NCI-H2081 (cell line): Measurements from ENCODE around the gene NUFIP1.
"Not testable (repeated sequence)": the region's sequence is repeated elsewhere in the genome, so short reads cannot be mapped to it uniquely, and the experiment has no call there.

Experiments
- DNase-seq, 2 experiments: peaks; one replicate each; lab custom pipeline; 2025; lab: John Stamatoyannopoulos, UW

NUFIP1 gene

DNA sequence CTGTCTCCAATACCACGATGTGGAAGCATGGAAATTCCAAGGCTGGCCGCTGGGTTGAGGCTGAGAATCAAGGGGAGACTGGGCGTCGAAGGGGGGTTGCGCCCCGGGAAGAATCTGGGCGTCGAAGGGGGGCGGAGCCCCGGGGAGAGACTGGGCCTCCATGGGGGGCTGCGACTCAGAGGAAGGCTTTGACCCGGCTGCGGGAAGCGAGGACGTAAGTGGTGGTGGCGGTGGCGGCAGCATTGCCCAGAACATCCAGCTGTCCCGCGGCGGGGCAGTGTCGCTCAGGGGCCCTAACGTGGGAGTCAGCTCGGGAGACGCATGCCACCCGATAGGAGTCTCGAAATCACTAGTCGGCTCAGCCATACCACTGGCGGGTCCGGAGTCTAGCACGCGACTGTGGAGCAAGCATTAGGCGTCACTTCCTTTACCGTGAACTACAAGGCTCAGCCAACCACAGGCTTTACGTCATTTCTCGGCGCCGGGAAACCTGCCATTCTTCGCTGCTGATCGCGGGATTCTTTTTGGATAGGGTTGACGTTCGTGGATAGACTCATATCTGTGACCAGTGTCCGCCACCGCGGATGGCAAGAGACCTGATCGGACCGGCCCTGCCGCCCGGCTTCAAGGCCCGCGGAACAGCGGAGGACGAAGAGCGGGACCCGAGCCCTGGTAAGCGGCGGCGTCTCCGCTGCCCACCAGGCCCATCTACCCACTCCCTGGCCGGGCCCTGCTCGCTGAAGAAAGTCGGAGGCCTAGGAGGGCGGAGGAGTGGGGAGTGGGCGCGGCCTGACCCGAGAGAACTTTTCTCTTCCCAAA lies at the start of gene NUFIP1, which contains the start of gene GPALPP1:
Gene NUFIP1, minus strand, starts transcription at position 401 of the 819 bp plus-strand sequence. Its CDS starts 35 bp downstream, at position 366.
Gene GPALPP1, plus strand, starts transcription at position 468 of the 819 bp plus-strand sequence. Its CDS starts 117 bp downstream, at position 585.
- peak; percentile 75 to 90 for DNase-seq

DNA sequence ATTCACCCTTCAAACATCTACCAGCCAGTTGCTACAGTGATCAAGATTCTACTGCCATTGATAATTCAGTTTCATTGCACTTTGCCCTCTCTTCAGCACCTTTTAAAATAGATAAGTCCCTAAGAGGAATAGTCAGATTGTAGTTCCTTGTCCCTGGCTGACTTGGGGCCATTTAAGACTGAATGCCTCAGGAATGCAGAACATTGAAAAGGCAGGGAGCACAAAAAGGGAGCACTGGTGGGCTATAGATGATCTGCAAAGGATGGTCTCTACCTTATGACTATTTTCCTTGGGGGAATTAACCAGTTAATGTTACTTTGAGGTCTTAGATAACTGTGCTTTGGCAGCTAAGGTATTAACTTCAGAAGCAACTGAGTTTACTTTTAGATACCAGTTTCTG lies 46.9 kb upstream of the NUFIP1 start:
- DNase-seq: no peak

DNA sequence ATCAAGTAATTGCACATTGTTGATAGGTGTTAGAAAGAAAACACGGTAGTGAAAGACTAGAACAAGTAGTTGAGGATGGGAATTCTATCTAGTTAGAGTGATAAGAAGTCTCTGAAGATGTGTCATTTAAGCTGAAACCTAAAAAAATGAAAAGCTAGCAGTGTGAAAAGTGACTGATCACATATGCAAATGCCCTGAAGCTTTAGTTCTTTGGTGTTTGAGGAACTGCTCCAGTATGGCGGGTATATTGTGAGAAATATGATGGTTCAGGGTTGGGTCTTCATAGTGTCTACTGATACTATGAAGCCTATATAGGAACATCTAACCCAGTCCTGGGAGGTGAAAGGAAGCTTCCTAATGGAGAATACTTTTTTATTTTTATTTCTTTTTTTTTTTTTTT lies 45.1 kb upstream of the NUFIP1 start:
- no peak for DNase-seq

DNA sequence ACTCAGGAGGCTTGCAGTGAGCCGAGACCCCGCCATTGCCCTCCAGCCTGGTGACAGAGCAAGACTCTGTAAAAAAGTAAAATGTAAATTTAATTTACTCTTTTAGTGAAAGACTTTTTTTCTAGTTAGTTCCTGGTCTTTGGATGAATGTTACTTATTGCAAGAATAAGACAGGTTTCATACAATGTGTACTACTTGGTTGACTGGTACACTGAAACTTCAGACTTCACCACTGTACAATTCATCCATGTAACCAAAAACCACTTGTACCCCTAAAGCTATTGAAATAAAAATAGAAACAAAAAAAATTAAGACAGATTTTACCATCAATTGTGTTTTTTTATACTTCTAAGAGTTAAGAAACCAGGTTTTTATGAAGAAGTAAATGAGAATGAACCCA lies 35.6 kb upstream of the NUFIP1 start:
- no peak for DNase-seq

DNA sequence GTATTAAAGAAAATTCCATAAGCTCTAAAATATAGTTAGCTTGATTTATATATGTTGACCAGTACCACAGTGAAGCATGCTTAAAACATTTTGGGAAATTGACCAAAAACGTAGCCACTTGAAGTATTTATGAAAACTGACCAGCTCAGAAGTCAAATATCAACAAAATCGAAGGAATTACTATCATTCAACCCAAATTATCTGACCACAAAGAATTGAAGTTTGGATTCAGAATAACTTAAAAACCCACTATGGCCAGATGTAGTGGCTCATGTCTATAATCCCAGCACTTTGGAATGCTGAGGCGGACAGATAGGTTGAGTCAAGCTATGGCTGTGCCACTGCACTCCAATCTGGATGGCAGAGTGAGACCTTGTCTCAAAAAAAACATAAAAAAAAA lies 32.0 kb upstream of the NUFIP1 start:
- no peak for DNase-seq

DNA sequence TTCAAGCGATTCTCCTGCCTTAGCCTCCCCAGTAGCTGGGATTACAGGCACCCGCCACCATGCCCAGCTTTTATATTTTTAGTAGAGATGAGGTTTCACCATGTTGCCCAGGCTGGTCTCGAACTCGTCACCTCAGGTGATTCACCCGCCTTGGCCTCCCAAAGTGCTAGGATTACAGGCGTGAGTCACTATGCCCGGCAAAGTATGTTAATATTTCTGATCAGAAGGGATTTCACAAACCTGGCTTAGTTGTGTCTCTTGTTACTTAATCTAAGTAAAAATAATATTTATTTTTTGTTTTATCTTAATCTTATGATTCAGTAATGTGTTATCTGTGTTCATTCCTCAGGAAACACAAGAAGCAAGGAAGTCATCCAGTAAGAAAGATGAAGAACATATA lies 30.7 kb upstream of the NUFIP1 start:
- not testable (repeated sequence) for DNase-seq

DNA sequence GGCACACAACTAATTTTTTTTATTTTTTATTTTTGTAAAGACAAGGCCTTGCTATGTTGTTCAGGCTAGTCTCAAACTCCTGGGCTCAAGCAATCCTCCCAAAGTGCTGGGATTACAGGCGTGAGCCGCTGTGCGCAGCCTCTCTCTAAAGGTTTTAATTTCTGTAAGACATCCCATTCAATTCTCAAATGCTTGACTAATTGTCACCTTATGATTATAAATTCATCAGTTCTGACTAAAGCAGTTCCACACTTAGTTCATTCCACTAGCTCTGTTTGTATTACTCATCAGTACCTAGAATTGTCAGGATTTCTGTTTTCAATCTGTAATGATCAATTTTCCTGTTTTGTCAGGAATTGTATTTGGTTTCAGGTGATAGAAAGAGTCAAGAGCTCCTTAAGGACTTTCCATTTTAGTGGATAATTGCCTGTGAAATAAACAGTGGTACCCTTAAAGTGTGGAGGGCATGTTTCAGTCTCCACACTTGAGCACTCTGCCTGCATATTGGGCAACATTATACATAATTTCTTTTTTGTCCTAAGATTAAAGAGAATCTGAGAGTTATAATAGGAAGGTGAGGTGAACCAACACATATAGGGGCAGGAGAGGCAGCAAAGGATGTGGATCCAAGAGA lies 27.6 kb upstream of the NUFIP1 start:
- no peak for DNase-seq

DNA sequence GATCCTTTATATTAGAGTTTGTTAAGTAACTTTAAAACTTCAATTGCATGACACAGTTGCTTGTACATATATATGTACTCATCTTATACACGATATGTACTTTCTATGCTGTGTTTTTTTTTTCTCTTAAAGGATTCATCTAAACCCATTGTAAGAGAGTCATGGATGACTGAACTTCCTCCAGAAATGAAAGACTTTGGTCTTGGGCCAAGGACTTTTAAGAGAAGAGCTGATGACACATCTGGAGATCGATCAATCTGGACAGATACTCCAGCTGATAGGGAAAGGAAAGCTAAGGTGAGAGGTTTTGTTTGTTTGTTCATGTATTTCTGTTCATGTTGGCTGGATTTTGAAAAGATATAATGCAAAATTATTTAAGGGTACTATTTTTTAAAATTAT lies 26.0 kb upstream of the NUFIP1 start:
- DNase-seq: no peak

DNA sequence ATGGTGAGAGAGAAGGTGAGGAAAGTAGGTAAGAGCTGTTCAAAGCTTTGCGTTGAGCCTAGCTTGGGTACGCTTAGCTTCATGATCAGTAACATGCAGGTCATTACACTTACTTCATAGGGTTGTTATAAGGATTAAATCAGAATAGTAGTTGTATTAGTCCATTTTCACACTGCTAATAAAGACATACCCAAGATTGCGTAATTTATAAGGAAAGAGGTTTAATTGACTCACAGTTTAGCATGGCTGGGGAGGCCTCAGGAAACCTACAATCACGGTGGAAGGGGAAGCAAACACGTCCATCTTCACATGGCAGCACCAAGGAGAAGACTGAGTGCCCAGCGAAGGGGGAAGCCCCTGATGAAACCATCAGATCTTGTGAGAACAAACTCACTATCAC lies 21.9 kb upstream of the NUFIP1 start:
- DNase-seq: no peak

DNA sequence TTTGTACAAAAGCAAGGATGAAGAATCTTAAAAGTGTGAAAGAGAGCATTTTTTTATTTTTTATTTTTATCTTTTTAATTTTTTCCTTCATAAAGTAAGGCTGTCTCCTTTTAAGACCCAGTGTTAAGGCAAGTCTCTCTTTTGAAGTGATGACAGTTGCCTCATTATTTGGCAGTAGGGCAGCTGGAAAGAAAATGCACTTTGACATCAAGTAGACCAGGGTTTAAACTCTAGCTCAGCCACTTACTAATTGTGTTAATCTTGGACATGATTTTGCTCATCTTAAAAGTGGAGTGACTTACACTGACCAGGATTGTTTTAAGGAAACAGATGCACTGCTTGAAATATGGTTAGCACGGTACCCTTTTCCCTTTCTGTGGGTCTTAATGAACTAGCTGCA lies 18.6 kb upstream of the NUFIP1 start:
- DNase-seq: no peak

DNA sequence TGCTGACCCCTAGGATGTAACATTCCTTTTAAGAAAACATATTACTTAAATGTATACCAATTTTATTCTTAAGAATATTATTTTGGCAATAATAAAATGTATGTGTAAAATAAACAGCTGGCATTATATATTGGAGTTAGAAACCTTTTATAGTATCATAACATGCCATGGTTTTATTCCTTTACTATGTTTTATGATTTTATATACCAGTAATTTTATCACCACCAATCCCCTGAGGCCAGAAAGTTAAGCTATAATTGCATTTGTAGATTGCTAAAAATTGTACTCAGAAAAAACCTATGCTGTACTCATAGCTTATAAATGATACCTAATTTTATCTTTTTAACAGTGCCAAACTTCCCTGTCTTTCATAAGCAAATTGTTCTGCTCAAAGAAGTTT lies 18.0 kb upstream of the NUFIP1 start:
- no peak for DNase-seq

DNA sequence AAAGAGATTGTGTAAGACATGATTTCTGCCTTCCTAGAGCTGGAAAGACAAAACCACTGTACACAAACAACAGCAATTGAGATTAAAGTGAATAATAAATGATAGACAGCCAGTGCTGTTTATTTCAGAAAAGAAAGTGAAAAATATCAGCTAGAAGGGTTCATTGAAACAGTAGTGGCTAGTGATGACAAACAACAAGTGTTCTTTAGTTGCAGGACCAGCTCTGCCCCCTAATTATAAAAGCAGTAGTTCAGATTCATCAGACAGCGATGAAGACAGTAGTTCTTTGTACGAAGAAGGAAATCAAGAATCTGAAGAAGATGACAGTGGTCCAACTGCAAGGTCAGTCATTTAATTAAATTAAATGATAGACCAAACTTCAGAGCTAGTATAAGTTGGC lies 14.8 kb upstream of the NUFIP1 start:
- DNase-seq: no peak

DNA sequence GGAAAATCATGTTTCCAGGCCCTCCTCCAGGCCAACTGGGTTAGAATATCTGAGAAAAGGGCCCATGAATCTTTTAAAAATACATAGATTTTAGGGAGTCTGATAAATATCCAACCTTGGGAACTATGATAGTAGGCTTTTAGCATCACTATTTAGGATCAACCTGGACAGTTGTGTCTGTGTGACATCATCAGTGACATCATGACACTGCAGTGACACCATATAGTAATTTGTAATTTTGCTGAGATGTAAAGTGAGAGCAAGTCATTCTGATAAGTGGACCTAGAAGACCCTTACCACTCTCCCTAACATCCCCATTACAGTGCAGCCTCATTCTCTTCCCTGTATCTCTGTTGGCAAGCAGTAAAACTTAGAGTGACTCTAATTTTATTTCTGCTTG lies 14.1 kb upstream of the NUFIP1 start:
- DNase-seq: no peak

DNA sequence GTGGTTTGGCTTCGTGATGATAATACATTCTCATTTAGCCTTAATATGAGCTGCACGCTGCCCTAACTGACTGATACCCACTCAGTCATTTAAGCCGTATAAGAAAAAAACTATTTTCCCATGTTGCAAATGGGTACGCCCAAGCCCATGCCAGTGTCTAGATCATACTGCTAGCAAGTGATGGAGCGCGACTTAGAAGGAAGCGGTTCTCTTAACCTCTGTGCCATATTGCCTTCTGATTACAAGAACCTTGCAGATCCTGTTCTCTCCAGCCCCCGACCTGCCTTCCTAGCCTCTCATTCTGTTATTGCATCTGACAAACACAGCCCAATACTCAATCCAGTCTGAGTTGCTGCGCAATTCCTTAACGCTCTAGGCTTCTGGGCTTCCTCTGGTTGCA lies 670 bp upstream of the NUFIP1 start:
- DNase-seq: no peak

DNA sequence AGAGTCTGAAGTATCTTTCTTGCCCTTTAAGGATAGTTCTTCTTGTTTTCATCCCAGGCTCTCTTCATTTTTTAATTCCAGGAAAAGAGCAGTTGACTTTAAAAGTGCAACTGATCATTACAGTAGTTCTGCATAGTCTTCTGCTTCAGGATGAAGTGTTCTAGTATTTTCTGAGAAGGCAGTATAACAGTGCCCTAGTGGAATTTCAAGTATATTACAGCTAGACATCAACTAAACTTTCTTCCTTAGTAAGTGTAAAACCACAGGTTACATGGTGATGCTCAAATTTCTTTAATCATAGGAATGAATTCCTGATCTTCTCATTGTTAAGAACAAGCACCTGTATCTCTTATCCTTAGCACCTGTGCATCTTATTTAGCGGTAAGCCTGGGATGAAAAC lies 10.9 kb downstream of the NUFIP1 start:
- no peak for DNase-seq

DNA sequence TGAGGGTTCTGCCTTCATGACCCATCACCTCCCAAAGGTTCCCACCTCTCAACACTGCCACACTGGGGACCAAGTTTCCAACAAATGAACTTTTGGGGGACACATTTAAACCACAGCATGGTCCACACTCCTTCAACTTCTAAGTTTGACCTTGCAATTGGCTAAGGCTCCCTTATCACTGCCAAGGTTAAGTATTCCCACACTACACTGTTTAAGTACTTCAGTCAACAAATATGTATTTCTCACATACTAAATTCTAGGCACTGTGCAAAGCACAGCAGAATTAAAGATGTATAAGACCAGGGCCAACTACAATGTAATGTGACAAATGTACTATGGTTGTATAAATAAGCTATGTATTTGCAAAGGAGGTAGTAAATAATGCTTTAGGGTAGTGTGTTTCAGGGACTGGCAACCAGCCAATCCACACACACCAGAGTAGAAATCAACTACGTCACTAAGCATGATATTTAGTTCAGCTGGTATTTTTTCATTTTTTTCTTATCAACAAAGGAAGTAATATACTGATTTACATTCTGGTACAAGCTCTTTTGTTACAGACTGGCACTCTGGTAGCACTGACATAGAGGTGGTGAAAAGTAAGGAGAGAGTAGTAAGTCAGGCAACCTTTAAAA lies 12.2 kb downstream of the NUFIP1 start:
- no peak for DNase-seq

DNA sequence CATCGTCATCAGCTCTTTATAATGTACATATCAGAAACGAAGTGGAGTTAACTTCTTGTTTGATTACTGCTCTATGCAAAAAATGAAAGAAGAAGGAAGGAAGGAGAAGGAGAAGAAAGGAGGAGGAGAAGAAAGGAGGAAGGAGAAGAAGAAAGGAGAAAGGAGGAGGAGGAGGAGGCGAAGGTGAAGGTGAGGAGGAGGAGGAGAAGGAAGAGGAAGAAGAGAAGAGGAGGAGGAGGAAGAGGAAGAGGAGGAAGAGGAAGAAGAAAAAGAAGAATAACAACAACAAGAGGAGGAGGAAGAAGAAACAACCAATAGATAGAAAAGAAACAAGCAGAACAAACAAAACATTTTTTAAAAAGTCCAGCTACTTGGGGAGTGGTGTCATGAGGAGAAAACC lies 13.1 kb downstream of the NUFIP1 start:
- DNase-seq: no peak

DNA sequence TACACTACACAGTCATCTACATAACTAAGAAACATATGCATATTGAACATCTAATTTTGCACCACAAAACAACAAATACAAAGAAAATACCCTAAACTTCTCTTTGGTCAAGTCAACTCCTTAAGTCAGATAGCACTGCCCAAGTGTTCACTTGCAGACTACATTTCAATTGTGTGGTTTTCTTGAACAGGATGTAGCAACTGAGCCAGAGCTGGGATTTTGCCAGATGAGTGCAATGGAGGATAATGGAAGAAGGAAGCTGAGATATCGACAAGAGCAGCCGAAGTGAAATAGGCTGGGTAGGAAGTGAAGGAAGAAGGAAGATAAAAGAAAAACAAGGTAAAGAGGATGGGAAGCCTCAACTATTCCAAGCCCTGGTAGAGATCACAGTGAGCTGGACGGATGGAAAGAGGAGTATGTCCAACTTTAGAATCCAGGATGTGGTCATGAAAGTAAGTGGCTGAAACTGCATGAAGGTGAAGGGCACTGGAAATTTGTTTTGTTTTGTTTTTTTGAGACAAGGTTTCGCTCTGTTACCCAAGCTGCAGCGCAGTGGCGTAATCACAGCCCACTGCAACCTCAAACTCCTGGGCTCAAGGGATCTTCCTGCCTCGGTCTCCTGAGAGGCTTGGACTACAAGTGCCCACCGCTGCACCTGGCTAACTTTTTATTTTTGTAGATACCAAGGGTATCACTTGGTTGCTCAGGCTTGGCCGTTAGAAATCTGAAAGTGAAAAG lies 15.0 kb downstream of the NUFIP1 start:
- DNase-seq: no peak

DNA sequence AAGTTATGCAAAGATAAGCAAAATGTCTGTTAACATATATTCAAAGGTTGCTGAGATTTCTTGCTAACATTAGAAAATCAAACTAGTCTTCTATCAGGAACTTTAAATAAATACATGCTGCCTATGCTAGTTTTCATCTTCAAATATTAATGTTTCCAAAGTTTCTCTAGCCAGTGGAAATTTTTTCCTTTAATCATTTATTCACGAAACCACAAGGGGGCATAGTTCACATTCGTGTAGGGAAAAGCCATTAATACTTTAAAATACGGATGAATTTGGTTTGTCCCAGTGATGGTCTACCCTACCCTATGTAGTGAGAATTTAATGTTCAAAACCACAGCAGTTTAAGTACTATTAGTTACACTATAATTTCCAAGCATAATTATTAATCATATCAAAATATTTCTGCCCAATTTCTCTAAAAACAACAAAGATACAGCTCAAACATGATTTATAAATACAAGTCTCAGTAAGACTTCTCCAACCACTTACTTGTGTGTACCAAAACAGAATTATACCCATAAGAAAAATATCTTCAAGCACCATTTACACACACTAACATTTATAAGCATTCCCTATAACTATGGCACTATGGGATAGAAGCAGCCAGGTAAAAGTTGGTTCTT lies 16.2 kb downstream of the NUFIP1 start:
- DNase-seq: peak; percentile 15 to 16

DNA sequence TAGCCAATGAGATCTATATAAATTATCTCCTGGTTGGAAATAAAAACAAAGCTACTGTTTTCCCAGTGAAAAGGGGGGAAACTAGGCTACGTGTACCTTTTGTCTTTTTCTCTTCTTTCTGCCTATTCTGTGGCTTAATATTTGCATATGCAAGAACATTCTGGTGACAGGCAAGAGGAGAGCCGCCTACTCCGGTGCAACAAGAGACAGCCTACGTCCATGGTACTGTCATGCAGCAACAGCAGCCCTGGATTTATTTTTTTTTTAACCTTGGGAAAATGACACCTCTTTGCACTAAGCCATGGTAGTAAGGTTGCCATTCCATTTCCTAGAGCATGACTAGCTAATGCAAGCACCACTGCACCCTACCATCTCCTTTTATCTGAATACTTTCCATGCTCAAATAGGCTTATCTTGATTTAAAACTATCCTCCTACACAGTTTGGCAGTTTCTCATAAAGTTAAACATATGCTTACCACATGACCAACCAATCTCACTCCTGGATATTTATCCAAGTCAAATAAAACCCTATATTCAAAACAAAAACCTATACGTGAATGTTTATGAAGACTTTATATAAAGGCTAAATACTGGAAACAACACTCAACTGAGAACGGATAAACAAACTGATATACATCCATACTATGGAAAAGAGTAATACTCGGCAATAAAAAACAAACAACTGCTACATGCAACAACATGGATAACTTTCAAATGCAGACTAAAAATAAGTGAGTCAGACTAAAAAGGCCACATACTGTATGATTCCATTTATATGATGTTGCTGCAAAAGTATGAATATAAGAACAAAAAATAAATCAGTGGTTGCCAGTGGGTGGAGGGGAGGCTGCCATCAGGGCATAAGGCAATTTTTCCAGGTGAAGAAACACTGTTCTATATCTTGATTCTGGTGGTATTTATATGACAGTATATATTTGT lies 17.3 kb downstream of the NUFIP1 start:
- DNase-seq: no peak
